ENCODE results near the gene CAMTA1.

Gene CAMTA1

GRCh38 chr1:6890686-6891085 lies 105.4 kb downstream of the CAMTA1 start:
- no peak for TF ChIP-seq CTCF (IDR thresholded peaks at IDR 0.05; ENCODE audit: control insufficient read depth, extremely low read depth, insufficient read depth)
- DNase-seq (ENCODE audit: low read depth) = no peak
- no peak overlapping the region for H3K4me3 ChIP-seq (ENCODE audit: low read depth, low read length)

GRCh38 chr1:6891781-6892579 lies 106.7 kb downstream of the CAMTA1 start:
- H3K4me3 ChIP-seq (ENCODE audit: low read depth, low read length) = no peak overlapping the region
- TF ChIP-seq CTCF (IDR thresholded peaks at IDR 0.05; ENCODE audit: control insufficient read depth, extremely low read depth, insufficient read depth) = no peak

GRCh38 chr1:6893388-6893787 lies 108.1 kb downstream of the CAMTA1 start:
- no peak for DNase-seq (ENCODE audit: low read depth)
- H3K4me3 ChIP-seq (ENCODE audit: low read depth, low read length) = no peak overlapping the region
- no peak for TF ChIP-seq CTCF (IDR thresholded peaks at IDR 0.05; ENCODE audit: control insufficient read depth, extremely low read depth, insufficient read depth)

More at GRCh38 chr1:6891781-6892579, 106.7 kb downstream of the CAMTA1 start:
- no peak for DNase-seq (ENCODE audit: low read depth)

- TF ChIP-seq CTCF (IDR thresholded peaks at IDR 0.05; ENCODE audit: control insufficient read depth, extremely low read depth, insufficient read depth) = no peak
- no peak for DNase-seq (ENCODE audit: low read depth)
- H3K4me3 ChIP-seq (ENCODE audit: low read depth, low read length) = no peak overlapping the region
Measured at GRCh38 chr1:6897138-6897537, 111.9 kb downstream of the CAMTA1 start.

GRCh38 chr1:6898974-6899539 lies 113.8 kb downstream of the CAMTA1 start:
- no peak for TF ChIP-seq CTCF (IDR thresholded peaks at IDR 0.05; ENCODE audit: control insufficient read depth, extremely low read depth, insufficient read depth)

GRCh38 chr1:6899621-6900020 lies 114.4 kb downstream of the CAMTA1 start:
- TF ChIP-seq CTCF (IDR thresholded peaks at IDR 0.05; ENCODE audit: control insufficient read depth, extremely low read depth, insufficient read depth) = no peak
- H3K4me3 ChIP-seq (ENCODE audit: low read depth, low read length) = no peak overlapping the region
- peak; percentile 70 for DNase-seq (ENCODE audit: low read depth)

More at GRCh38 chr1:6898974-6899539, 113.8 kb downstream of the CAMTA1 start:
- DNase-seq (ENCODE audit: low read depth) = no peak
- no peak overlapping the region for H3K4me3 ChIP-seq (ENCODE audit: low read depth, low read length)
